ENCODE data around the gene TTC17. TPM values are rescaled to one million over a fixed set of nuclear protein-coding genes. Genes with fewer than 3 reads are reported as not detected.

The TTC17 gene
- total and polyA plus RNA-seq, 5 experiments from 2014 or later: 43.7 to 119 (median 54.6) TPM

DNA sequence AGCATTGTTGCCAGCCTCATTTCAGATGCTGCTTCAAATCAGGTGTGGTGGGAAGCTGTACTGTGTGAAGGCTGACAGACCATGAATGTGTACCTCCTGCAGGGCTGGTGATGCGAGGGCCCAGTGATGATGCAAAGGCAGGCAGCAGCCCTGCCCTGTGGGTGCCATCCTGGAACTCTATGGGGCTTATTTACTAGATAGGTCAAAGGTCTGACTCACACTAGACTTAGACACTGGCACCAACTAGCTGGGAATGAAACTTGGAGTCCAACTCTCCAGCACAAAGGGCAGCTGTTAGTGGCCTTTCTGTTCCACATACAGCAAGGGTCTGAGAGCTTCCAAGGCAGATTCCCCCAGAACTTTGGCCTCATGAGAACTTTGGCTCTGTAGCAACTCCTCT lies 138.4 kb downstream of the TTC17 start:
- Mint-ChIP-seq H3K27ac (no peak overlapping the region), H3K27me3 (peaks cover 0 to 7% (median 4%) of the 10 kb centered on the region in 5 donors), H3K4me1 (no peaks in the 10 kb centered on the region), H3K9me3 (peaks cover 0 to 3% (median 0%) of the 10 kb centered on the region in 9 donors), H3K4me3 (no peak overlapping the region), H3K36me3 (peaks cover 5 to 27% (median 19%) of the 10 kb centered on the region in 3 donors)
- no peak for ATAC-seq
- POLR2A ChIA-PET: no interaction called here
- DNase-seq: no peak

GRCh38 chr11:43498561-43498960 lies 139.8 kb downstream of the TTC17 start:
- Mint-ChIP-seq H3K4me3 (no peak overlapping the region), H3K9me3 (peaks cover 0 to 3% (median 0%) of the 10 kb centered on the region in 9 donors), H3K27me3 (peaks cover 6 to 9% (median 7%) of the 10 kb centered on the region in 5 donors), H3K27ac (no peak overlapping the region), H3K36me3 (peaks cover 5 to 13% (median 11%) of the 10 kb centered on the region in 3 donors), H3K4me1 (no peaks in the 10 kb centered on the region)
- DNase-seq: no peak
- ATAC-seq: no peak
- POLR2A ChIA-PET: no interaction called here

- Mint-ChIP-seq H3K27ac (no peak overlapping the region), H3K36me3 (peaks cover 0 to 5% (median 0%) of the 10 kb centered on the region in 3 donors), H3K4me3 (no peak overlapping the region), H3K4me1 (peaks cover 0 to 9% (median 3%) of the 10 kb centered on the region in 4 donors), H3K9me3 (peaks cover 0 to 3% (median 0%) of the 10 kb centered on the region in 9 donors), H3K27me3 (peaks cover 8 to 16% (median 9%) of the 10 kb centered on the region in 5 donors)
- ATAC-seq (no peak), DNase-seq (no peak)
- POLR2A ChIA-PET: interaction anchor here (0.6 kb wide), 1 partner anchor 30 kb away, joined by 3 read pairs; no protein-coding TSS in a partner anchor
Observed at GRCh38 chr11:43503417-43503816, 144.7 kb downstream of the TTC17 start.

GRCh38 chr11:43504316-43504950 lies 145.7 kb downstream of the TTC17 start:
- DNase-seq (no peak), ATAC-seq (no peak)
- H3K4me1 Mint-ChIP-seq: peaks cover 0 to 9% (median 5%) of the 10 kb centered on the region in 4 donors
- peak overlapping the region in 1 of 10 donors; percentile 45 for H3K27ac Mint-ChIP-seq
- H3K36me3 Mint-ChIP-seq: peaks cover 0 to 5% (median 0%) of the 10 kb centered on the region in 3 donors
- H3K27me3 Mint-ChIP-seq: peaks cover 8 to 16% (median 9%) of the 10 kb centered on the region in 5 donors
- POLR2A ChIA-PET: no interaction called here
- peaks cover 0 to 3% (median 0%) of the 10 kb centered on the region in 9 donors for H3K9me3 Mint-ChIP-seq
- H3K4me3 Mint-ChIP-seq: no peak overlapping the region

GRCh38 chr11:43505171-43505570 lies 146.5 kb downstream of the TTC17 start:
- Mint-ChIP-seq H3K4me1 (peaks cover 0 to 9% (median 5%) of the 10 kb centered on the region in 4 donors), H3K27ac (no peak overlapping the region), H3K36me3 (peaks cover 0 to 5% (median 0%) of the 10 kb centered on the region in 3 donors), H3K9me3 (peaks cover 0 to 3% (median 0%) of the 10 kb centered on the region in 9 donors), H3K27me3 (peaks cover 8 to 16% (median 10%) of the 10 kb centered on the region in 5 donors), H3K4me3 (no peak overlapping the region)
- ATAC-seq (no peak), DNase-seq (no peak)
- POLR2A ChIA-PET: no interaction called here

- no peaks in the 10 kb centered on the region for H3K9me3 Mint-ChIP-seq
- peaks cover 0 to 9% (median 5%) of the 10 kb centered on the region in 4 donors for H3K4me1 Mint-ChIP-seq
- H3K27ac Mint-ChIP-seq: peak overlapping the region in 1 of 10 donors; percentile 9
- H3K27me3 Mint-ChIP-seq: peaks cover 2 to 18% (median 8%) of the 10 kb centered on the region in 5 donors
- POLR2A ChIA-PET: no interaction called here
- DNase-seq (no peak), ATAC-seq (no peak)
- H3K36me3 Mint-ChIP-seq: no peaks in the 10 kb centered on the region
- no peak overlapping the region for H3K4me3 Mint-ChIP-seq
Observed at GRCh38 chr11:43507171-43507570, 148.5 kb downstream of the TTC17 start.

- Mint-ChIP-seq H3K9me3 (peaks cover 0 to 2% (median 0%) of the 10 kb centered on the region in 9 donors), H3K27me3 (peaks cover 0 to 12% (median 3%) of the 10 kb centered on the region in 5 donors)
Observed at GRCh38 chr11:43508511-43508918, 149.8 kb downstream of the TTC17 start.

GRCh38 chr11:43511959-43512358 lies 153.2 kb downstream of the TTC17 start:
- Mint-ChIP-seq H3K4me3 (no peak overlapping the region), H3K27ac (no peak overlapping the region), H3K27me3 (peaks cover 4 to 19% (median 8%) of the 10 kb centered on the region in 5 donors), H3K36me3 (no peaks in the 10 kb centered on the region), H3K4me1 (peaks cover 0 to 9% (median 5%) of the 10 kb centered on the region in 4 donors), H3K9me3 (peaks cover 0 to 3% (median 0%) of the 10 kb centered on the region in 9 donors)
- DNase-seq (no peak), ATAC-seq (no peak)
- POLR2A ChIA-PET: no interaction called here

More at GRCh38 chr11:43508511-43508918, 149.8 kb downstream of the TTC17 start:
- Mint-ChIP-seq H3K4me3 (no peak overlapping the region), H3K36me3 (no peaks in the 10 kb centered on the region), H3K4me1 (peaks cover 0 to 9% (median 5%) of the 10 kb centered on the region in 4 donors), H3K27ac (peak overlapping the region in 2 of 10 donors; percentile 29 to 32)
- DNase-seq (no peak), ATAC-seq (no peak)
- POLR2A ChIA-PET: no interaction called here

DNA sequence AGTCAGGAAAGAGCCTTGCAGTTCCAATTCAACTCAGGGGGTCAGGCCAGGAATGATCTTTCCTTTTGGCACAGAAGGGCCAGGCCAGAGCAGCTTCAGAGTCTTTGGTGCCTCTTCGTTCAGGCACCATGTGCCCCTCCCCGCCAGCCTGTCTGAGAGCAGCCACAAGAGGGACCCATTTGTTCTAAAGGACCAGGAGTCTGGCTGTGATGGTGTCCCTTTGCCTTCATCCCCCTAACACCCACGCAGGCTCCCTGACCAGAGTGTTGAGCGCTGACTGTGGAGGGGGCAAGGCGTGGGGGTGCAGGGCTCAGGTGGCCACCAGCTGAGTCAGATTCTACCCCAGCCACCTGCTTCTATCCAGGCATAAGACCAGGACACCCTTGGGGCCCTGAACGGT lies 156.4 kb downstream of the TTC17 start:
- ATAC-seq (no peak), DNase-seq (no peak)
- no peak overlapping the region for H3K27ac Mint-ChIP-seq
- H3K27me3 Mint-ChIP-seq: peaks cover 6 to 35% (median 16%) of the 10 kb centered on the region in 5 donors
- H3K9me3 Mint-ChIP-seq: peaks cover 0 to 7% (median 2%) of the 10 kb centered on the region in 9 donors
- POLR2A ChIA-PET: no interaction called here
- peaks cover 0 to 2% (median 0%) of the 10 kb centered on the region in 3 donors for H3K36me3 Mint-ChIP-seq
- H3K4me3 Mint-ChIP-seq: no peak overlapping the region
- H3K4me1 Mint-ChIP-seq: no peaks in the 10 kb centered on the region

- no peaks in the 10 kb centered on the region for H3K4me1 Mint-ChIP-seq
- no peak overlapping the region for H3K4me3 Mint-ChIP-seq
- no peak for DNase-seq
- H3K27ac Mint-ChIP-seq: no peak overlapping the region
- ATAC-seq: no peak
- POLR2A ChIA-PET: no interaction called here
- peaks cover 6 to 46% (median 24%) of the 10 kb centered on the region in 5 donors for H3K27me3 Mint-ChIP-seq
- H3K36me3 Mint-ChIP-seq: peaks cover 0 to 12% (median 0%) of the 10 kb centered on the region in 3 donors
- H3K9me3 Mint-ChIP-seq: peaks cover 2 to 19% (median 8%) of the 10 kb centered on the region in 9 donors
Observed at GRCh38 chr11:43516316-43516850, 157.7 kb downstream of the TTC17 start.

GRCh38 chr11:43517518-43517917 lies 158.8 kb downstream of the TTC17 start:
- Mint-ChIP-seq H3K9me3 (peaks cover 0 to 19% (median 9%) of the 10 kb centered on the region in 9 donors), H3K36me3 (peaks cover 0 to 12% (median 0%) of the 10 kb centered on the region in 3 donors), H3K4me3 (no peak overlapping the region), H3K27me3 (peaks cover 6 to 46% (median 24%) of the 10 kb centered on the region in 5 donors), H3K4me1 (no peaks in the 10 kb centered on the region), H3K27ac (no peak overlapping the region)
- POLR2A ChIA-PET: no interaction called here
- ATAC-seq (no peak), DNase-seq (no peak)

DNA sequence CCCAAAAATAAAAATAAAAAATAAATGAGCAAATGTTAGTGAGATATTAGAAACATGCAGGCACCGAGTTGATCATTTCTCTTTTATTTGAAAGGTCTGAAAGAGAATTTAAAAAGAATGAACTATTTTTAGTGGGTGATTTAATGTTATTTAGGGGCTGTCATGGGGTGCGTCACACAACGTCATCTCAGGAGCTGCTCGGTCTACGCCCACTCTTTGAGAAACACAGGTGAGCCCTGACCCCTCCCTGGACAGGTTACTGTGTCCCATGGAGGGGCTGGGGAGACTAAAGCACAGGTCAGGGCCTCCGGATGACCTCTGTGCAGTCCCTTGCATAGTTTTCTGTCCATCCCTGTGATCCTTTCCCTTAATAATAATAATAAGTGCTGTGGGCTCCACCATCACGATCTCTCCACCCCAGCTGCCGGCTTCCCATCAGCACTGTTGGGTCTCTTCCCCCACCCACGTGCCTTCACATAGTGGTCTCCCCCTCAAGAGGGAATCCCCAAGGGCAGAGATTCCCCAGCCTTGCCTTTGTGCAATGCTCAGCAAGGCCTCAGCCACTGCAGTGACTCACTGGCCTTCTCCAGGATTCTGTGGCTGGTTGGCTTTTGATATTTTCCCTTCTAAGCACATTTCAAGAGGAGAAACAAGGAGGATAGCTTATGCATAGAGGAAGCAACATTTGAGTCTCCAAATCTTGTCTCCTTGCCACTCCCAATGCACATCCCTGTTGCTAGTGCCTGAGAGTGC lies 159.9 kb downstream of the TTC17 start:
- Mint-ChIP-seq H3K9me3 (peaks cover 0 to 19% (median 9%) of the 10 kb centered on the region in 9 donors), H3K27ac (no peak overlapping the region), H3K4me3 (no peak overlapping the region), H3K36me3 (peaks cover 0 to 12% (median 0%) of the 10 kb centered on the region in 3 donors), H3K4me1 (no peaks in the 10 kb centered on the region), H3K27me3 (peaks cover 6 to 46% (median 24%) of the 10 kb centered on the region in 5 donors)
- POLR2A ChIA-PET: no interaction called here
- ATAC-seq (no peak), DNase-seq (no peak)

All from naive thymus-derived CD8-positive, alpha-beta T cell (primary cell).